Parathyroid adenoma (tissue), 2 donors: ENCODE results near the gene TM2D1.

Experiments used
- H2AFZ ChIP-seq: fragments of 300-600 bp; sonication (generic); one replicate; pipeline ENCODE4 v1.7.0; 2017; ENCODE audit warnings: antibody characterized with exemption, mild to moderate bottlenecking
- H3K27ac ChIP-seq: fragments of 300-600 bp; sonication (generic); one replicate; pipeline ENCODE4 v1.7.0; 2017
- H3K27me3 ChIP-seq: fragments of 300-600 bp; sonication (generic); one replicate; pipeline ENCODE4 v1.7.0; 2017; ENCODE audit warnings: low read length; ENCODE audit not compliant: control insufficient read depth, insufficient read depth
- H3K36me3 ChIP-seq: fragments of 300-600 bp; sonication (generic); one replicate; pipeline ENCODE4 v1.7.0; 2017; ENCODE audit warnings: low read length; ENCODE audit not compliant: control insufficient read depth, insufficient read depth
- H3K4me1 ChIP-seq: fragments of 300-600 bp; sonication (generic); one replicate; pipeline ENCODE4 v1.7.0; 2017; ENCODE audit warnings: control low read depth
- H3K4me2 ChIP-seq: fragments of 300-600 bp; sonication (generic); one replicate; pipeline ENCODE4 v1.7.0; 2017; ENCODE audit warnings: low read length
- H3K4me3 ChIP-seq: fragments of 300-600 bp; sonication (generic); one replicate; pipeline ENCODE4 v1.7.0; 2017; ENCODE audit warnings: low read depth, low read length
- H3K79me2 ChIP-seq: fragments of 300-600 bp; sonication (generic); one replicate; pipeline ENCODE4 v1.7.0; 2017; ENCODE audit warnings: control low read depth
- H3K9ac ChIP-seq: fragments of 300-600 bp; sonication (generic); one replicate; pipeline ENCODE4 v1.7.0; 2017; ENCODE audit warnings: mild to moderate bottlenecking
- H3K9me3 ChIP-seq: fragments of 300-600 bp; sonication (generic); one replicate; pipeline ENCODE4 v1.7.0; 2017; ENCODE audit warnings: low read length; ENCODE audit not compliant: control insufficient read depth
- CTCF ChIP-seq: fragments of 300-600 bp; sonication (generic); IDR thresholded peaks from one replicate; pipeline ENCODE4 v1.7.0; 2017; ENCODE audit warnings: antibody characterized with exemption, mild to moderate bottlenecking
- donor health status: primary hyperparathyroidism.

Gene TM2D1

GRCh38 chr1:61635557-61635956 lies 89.4 kb downstream of the TM2D1 start:
- no peak overlapping the region for H3K9ac ChIP-seq

GRCh38 chr1:61631436-61631835 lies 93.5 kb downstream of the TM2D1 start:
- H3K79me2 ChIP-seq = no peaks in the 10 kb centered on the region
- H3K27me3 ChIP-seq = no peaks in the 10 kb centered on the region
- no peaks in the 10 kb centered on the region for H3K9me3 ChIP-seq
- H3K4me2 ChIP-seq = no peak overlapping the region
- H3K4me3 ChIP-seq = no peak overlapping the region
- H3K4me1 ChIP-seq = no peaks in the 10 kb centered on the region
- no peak for TF ChIP-seq CTCF
- no peak overlapping the region for H3K9ac ChIP-seq
- H3K27ac ChIP-seq = no peak overlapping the region
- H2AFZ ChIP-seq = no peak overlapping the region
- H3K36me3 ChIP-seq = no peaks in the 10 kb centered on the region

More at GRCh38 chr1:61635557-61635956, 89.4 kb downstream of the TM2D1 start:
- Histone ChIP-seq H3K4me2 (no peak overlapping the region), H3K27me3 (no peaks in the 10 kb centered on the region), H2AFZ (no peak overlapping the region), H3K27ac (no peak overlapping the region), H3K79me2 (no peaks in the 10 kb centered on the region), H3K4me1 (no peaks in the 10 kb centered on the region), H3K4me3 (no peak overlapping the region), H3K9me3 (no peaks in the 10 kb centered on the region), H3K36me3 (no peaks in the 10 kb centered on the region)
- TF ChIP-seq CTCF = no peak
